ENCODE data around the gene SLC37A3.

Gene SLC37A3

DNA sequence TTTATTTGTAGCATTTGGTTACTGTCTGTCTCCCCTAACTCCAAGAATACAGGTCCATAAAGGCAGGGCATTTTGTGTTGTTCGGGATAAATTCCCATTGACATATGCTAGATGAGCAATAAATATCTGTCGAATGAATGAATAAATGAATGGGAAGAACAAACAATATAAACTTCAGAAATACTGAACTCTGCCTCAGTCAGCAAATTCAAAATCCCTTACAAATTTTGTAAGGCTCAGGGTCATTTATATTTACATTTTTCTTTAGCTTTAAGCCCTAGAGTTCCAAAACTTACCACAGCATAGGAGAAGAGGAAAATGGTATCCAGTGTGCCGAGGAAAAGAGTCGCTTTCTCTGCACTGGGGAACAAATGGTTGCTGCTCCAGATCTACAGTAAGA is 29.0 kb downstream of the SLC37A3 start:
- Histone ChIP-seq H3K18ac (ENCODE audit: low read depth in 1 of 2, low read length in 2 of 2) (no peak overlapping the region), H3K9ac (ENCODE audit: low read length) (no peak overlapping the region), H3K14ac (ENCODE audit: low read length in 2 of 2) (no peak overlapping the region), H3K27ac (ENCODE audit: low read length, poor library complexity, severe bottlenecking) (no peak overlapping the region), H2BK15ac (ENCODE audit: low read depth, poor library complexity, severe bottlenecking) (no peak overlapping the region), H3K4me1 (ENCODE audit: control insufficient read depth, insufficient read depth, low read depth, low read length) (peaks cover 3% of the 10 kb centered on the region), H4K91ac (ENCODE audit: low read length) (no peak overlapping the region), H2AK5ac (ENCODE audit: low read length, severe bottlenecking) (no peak overlapping the region), H2BK120ac (ENCODE audit: low read depth, low read length) (no peak overlapping the region), H3K4me2 (ENCODE audit: low read length, poor library complexity, severe bottlenecking) (no peak overlapping the region), H3K4ac (ENCODE audit: low read depth in 1 of 2, low read length in 2 of 2) (no peak overlapping the region), H4K8ac (ENCODE audit: low read length) (no peak overlapping the region), H3K36me3 (ENCODE audit: control insufficient read depth in 1 of 2, insufficient read depth in 2 of 2, low read depth in 1 of 2, low read length in 2 of 2) (peaks cover 16 to 17% of the 10 kb centered on the region in 2 experiments), H2AFZ (ENCODE audit: low read depth, low read length) (no peak overlapping the region), H2BK5ac (ENCODE audit: low read depth, low read length, poor library complexity, severe bottlenecking) (no peak overlapping the region), H3K27me3 (ENCODE audit: control insufficient read depth in 1 of 2, insufficient read depth in 1 of 2, low read length in 2 of 2) (no peaks in the 10 kb centered on the region), H3K4me3 (ENCODE audit: insufficient read depth in 1 of 2, low read depth in 1 of 2, low read length in 2 of 2) (no peak overlapping the region), H3K9me3 (ENCODE audit: control insufficient read depth, low read length) (no peaks in the 10 kb centered on the region), H3K79me1 (replicated peaks; ENCODE audit: low read length, poor library complexity, severe bottlenecking) (peaks cover 13% of the 10 kb centered on the region), H3K23ac (ENCODE audit: low read length in 2 of 2) (no peak overlapping the region), H2BK12ac (ENCODE audit: low read length in 2 of 2) (no peak overlapping the region)
- DNase-seq = no peak
- 100% methylated on average over 2 of the region's 4 CpGs for WGBS

DNA sequence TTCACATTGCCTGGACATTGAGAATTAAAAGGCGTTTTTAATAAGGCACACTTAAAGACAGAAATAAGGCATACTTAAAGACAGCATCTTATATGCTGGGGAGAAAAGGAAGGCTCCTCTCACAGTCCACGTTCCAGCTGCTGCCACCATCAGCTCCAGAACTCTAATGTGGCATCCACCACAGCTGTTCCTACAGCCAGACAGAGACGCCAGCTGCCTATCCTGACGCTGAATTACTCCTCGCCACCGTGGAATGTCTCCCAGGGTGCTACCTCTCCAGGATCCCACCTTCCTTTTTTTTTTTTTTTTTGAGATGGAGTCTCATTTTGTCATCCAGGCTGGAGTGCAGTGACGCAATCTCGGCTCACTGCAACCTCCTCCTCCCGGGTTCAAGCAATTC is 30.8 kb downstream of the SLC37A3 start:
- Histone ChIP-seq H2AK5ac (ENCODE audit: low read length, severe bottlenecking) (no peak overlapping the region), H3K9ac (ENCODE audit: low read length) (no peak overlapping the region), H3K14ac (ENCODE audit: low read length in 2 of 2) (no peak overlapping the region), H2BK15ac (ENCODE audit: low read depth, poor library complexity, severe bottlenecking) (no peak overlapping the region), H2AFZ (ENCODE audit: low read depth, low read length) (no peak overlapping the region), H3K4me3 (ENCODE audit: insufficient read depth in 1 of 2, low read depth in 1 of 2, low read length in 2 of 2) (no peak overlapping the region), H2BK5ac (ENCODE audit: low read depth, low read length, poor library complexity, severe bottlenecking) (no peak overlapping the region), H3K27ac (ENCODE audit: low read length, poor library complexity, severe bottlenecking) (no peak overlapping the region), H3K4ac (ENCODE audit: low read depth in 1 of 2, low read length in 2 of 2) (no peak overlapping the region), H3K4me2 (ENCODE audit: low read length, poor library complexity, severe bottlenecking) (no peak overlapping the region), H3K9me3 (ENCODE audit: control insufficient read depth, low read length) (no peaks in the 10 kb centered on the region), H3K27me3 (ENCODE audit: control insufficient read depth in 1 of 2, insufficient read depth in 1 of 2, low read length in 2 of 2) (no peaks in the 10 kb centered on the region), H3K4me1 (ENCODE audit: control insufficient read depth, insufficient read depth, low read depth, low read length) (peaks cover 3% of the 10 kb centered on the region), H3K36me3 (ENCODE audit: control insufficient read depth in 1 of 2, insufficient read depth in 2 of 2, low read depth in 1 of 2, low read length in 2 of 2) (peaks cover 16 to 20% of the 10 kb centered on the region in 2 experiments), H4K91ac (ENCODE audit: low read length) (no peak overlapping the region), H4K8ac (ENCODE audit: low read length) (no peak overlapping the region), H2BK12ac (ENCODE audit: low read length in 2 of 2) (no peak overlapping the region), H3K18ac (ENCODE audit: low read depth in 1 of 2, low read length in 2 of 2) (no peak overlapping the region), H2BK120ac (ENCODE audit: low read depth, low read length) (no peak overlapping the region), H3K23ac (ENCODE audit: low read length in 2 of 2) (no peak overlapping the region), H3K79me1 (replicated peaks; ENCODE audit: low read length, poor library complexity, severe bottlenecking) (peaks cover 13% of the 10 kb centered on the region)
- DNase-seq = no peak
- 87% methylated on average over 6 of the region's 9 CpGs for WGBS

DNA sequence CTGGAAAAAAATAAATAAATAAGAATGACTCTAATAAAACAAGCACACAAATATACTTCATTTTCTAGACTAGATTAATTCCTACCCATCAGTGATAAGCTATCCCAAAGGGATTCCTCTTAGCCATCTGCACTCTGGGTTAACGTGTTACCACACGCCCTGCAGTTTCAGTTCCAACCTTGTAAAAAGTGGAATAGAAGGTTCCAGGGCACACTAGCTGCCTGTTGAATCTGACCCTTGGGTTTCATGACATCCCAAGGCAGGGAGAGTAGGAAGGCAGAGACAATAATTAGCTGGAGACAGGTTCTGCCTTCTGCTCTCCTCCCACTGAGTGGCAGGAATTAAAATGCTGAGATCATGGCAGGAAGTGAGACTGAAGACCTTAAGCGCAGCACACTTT is 33.5 kb downstream of the SLC37A3 start:
- Histone ChIP-seq H3K14ac (ENCODE audit: low read length in 2 of 2) (no peak overlapping the region), H2BK15ac (ENCODE audit: low read depth, poor library complexity, severe bottlenecking) (no peak overlapping the region), H4K8ac (ENCODE audit: low read length) (no peak overlapping the region), H3K9me3 (ENCODE audit: control insufficient read depth, low read length) (no peaks in the 10 kb centered on the region), H3K79me1 (replicated peaks; ENCODE audit: low read length, poor library complexity, severe bottlenecking) (peaks cover 9% of the 10 kb centered on the region), H3K36me3 (ENCODE audit: control insufficient read depth in 1 of 2, insufficient read depth in 2 of 2, low read depth in 1 of 2, low read length in 2 of 2) (peaks cover 12 to 23% of the 10 kb centered on the region in 2 experiments), H4K91ac (ENCODE audit: low read length) (no peak overlapping the region), H2AFZ (ENCODE audit: low read depth, low read length) (no peak overlapping the region), H3K27ac (ENCODE audit: low read length, poor library complexity, severe bottlenecking) (no peak overlapping the region), H3K9ac (ENCODE audit: low read length) (no peak overlapping the region), H2BK5ac (ENCODE audit: low read depth, low read length, poor library complexity, severe bottlenecking) (no peak overlapping the region), H2BK12ac (ENCODE audit: low read length in 2 of 2) (no peak overlapping the region), H3K18ac (ENCODE audit: low read depth in 1 of 2, low read length in 2 of 2) (no peak overlapping the region), H2BK120ac (ENCODE audit: low read depth, low read length) (no peak overlapping the region), H3K4me1 (ENCODE audit: control insufficient read depth, insufficient read depth, low read depth, low read length) (peaks cover 3% of the 10 kb centered on the region), H2AK5ac (ENCODE audit: low read length, severe bottlenecking) (no peak overlapping the region), H3K4me3 (ENCODE audit: insufficient read depth in 1 of 2, low read depth in 1 of 2, low read length in 2 of 2) (no peak overlapping the region), H3K23ac (ENCODE audit: low read length in 2 of 2) (no peak overlapping the region), H3K27me3 (ENCODE audit: control insufficient read depth in 1 of 2, insufficient read depth in 1 of 2, low read length in 2 of 2) (no peaks in the 10 kb centered on the region), H3K4ac (ENCODE audit: low read depth in 1 of 2, low read length in 2 of 2) (no peak overlapping the region), H3K4me2 (ENCODE audit: low read length, poor library complexity, severe bottlenecking) (no peak overlapping the region)
- 98% methylated on average over 2 of the region's 3 CpGs for WGBS
- no peak for DNase-seq

DNA sequence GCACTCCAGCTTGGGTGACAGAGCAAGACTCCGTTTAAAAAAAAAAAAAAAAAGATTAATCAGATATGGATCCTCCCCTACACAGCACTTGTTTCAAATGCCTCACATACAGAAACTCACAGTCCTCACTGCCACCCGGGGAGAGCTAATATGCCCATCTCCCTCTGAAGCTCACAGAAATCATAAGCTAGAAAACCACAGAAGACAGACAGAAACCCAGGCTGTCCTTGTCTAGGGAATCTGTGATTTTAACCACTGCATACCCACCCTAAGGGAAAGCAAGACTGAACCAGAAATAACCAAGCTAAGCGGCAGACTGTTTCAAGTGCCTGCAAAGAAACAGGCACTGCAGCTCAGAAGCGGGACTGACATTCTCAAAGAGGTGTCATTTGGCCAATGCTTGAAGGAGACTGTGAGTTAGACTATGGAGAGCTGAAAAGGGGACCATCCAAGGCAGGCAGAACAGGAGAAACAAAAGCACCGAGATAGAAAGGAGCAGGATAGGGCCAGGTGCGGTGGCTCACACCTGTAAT is 37.6 kb downstream of the SLC37A3 start:
- Histone ChIP-seq H2AK5ac (ENCODE audit: low read length, severe bottlenecking) (no peak overlapping the region), H3K18ac (ENCODE audit: low read depth in 1 of 2, low read length in 2 of 2) (no peak overlapping the region), H2BK5ac (ENCODE audit: low read depth, low read length, poor library complexity, severe bottlenecking) (no peak overlapping the region), H3K9ac (ENCODE audit: low read length) (no peak overlapping the region), H3K14ac (ENCODE audit: low read length in 2 of 2) (no peak overlapping the region), H3K27ac (ENCODE audit: low read length, poor library complexity, severe bottlenecking) (no peak overlapping the region), H2BK12ac (ENCODE audit: low read length in 2 of 2) (no peak overlapping the region), H3K23ac (ENCODE audit: low read length in 2 of 2) (no peak overlapping the region), H3K79me1 (replicated peaks; ENCODE audit: low read length, poor library complexity, severe bottlenecking) (peaks cover 11% of the 10 kb centered on the region), H3K4me3 (ENCODE audit: insufficient read depth in 1 of 2, low read depth in 1 of 2, low read length in 2 of 2) (no peak overlapping the region), H3K4me1 (ENCODE audit: control insufficient read depth, insufficient read depth, low read depth, low read length) (no peaks in the 10 kb centered on the region), H2BK15ac (ENCODE audit: low read depth, poor library complexity, severe bottlenecking) (no peak overlapping the region), H3K27me3 (ENCODE audit: control insufficient read depth in 1 of 2, insufficient read depth in 1 of 2, low read length in 2 of 2) (no peaks in the 10 kb centered on the region), H3K4me2 (ENCODE audit: low read length, poor library complexity, severe bottlenecking) (no peak overlapping the region), H2AFZ (ENCODE audit: low read depth, low read length) (no peak overlapping the region), H3K9me3 (ENCODE audit: control insufficient read depth, low read length) (no peaks in the 10 kb centered on the region), H4K91ac (ENCODE audit: low read length) (no peak overlapping the region), H3K4ac (ENCODE audit: low read depth in 1 of 2, low read length in 2 of 2) (no peak overlapping the region), H2BK120ac (ENCODE audit: low read depth, low read length) (no peak overlapping the region), H4K8ac (ENCODE audit: low read length) (no peak overlapping the region), H3K36me3 (ENCODE audit: control insufficient read depth in 1 of 2, insufficient read depth in 2 of 2, low read depth in 1 of 2, low read length in 2 of 2) (peaks cover 17 to 26% of the 10 kb centered on the region in 2 experiments)
- DNase-seq = no peak
- WGBS = 97% methylated on average over 6 of the region's 6 CpGs

All from mesenchymal stem cell (in vitro differentiated cells and primary cell).